Measurements from ENCODE around the gene SYTL2. TPM values are rescaled to one million over a fixed set of nuclear protein-coding genes. Genes with fewer than 3 reads are reported as not detected.

SYTL2 gene, protein sequence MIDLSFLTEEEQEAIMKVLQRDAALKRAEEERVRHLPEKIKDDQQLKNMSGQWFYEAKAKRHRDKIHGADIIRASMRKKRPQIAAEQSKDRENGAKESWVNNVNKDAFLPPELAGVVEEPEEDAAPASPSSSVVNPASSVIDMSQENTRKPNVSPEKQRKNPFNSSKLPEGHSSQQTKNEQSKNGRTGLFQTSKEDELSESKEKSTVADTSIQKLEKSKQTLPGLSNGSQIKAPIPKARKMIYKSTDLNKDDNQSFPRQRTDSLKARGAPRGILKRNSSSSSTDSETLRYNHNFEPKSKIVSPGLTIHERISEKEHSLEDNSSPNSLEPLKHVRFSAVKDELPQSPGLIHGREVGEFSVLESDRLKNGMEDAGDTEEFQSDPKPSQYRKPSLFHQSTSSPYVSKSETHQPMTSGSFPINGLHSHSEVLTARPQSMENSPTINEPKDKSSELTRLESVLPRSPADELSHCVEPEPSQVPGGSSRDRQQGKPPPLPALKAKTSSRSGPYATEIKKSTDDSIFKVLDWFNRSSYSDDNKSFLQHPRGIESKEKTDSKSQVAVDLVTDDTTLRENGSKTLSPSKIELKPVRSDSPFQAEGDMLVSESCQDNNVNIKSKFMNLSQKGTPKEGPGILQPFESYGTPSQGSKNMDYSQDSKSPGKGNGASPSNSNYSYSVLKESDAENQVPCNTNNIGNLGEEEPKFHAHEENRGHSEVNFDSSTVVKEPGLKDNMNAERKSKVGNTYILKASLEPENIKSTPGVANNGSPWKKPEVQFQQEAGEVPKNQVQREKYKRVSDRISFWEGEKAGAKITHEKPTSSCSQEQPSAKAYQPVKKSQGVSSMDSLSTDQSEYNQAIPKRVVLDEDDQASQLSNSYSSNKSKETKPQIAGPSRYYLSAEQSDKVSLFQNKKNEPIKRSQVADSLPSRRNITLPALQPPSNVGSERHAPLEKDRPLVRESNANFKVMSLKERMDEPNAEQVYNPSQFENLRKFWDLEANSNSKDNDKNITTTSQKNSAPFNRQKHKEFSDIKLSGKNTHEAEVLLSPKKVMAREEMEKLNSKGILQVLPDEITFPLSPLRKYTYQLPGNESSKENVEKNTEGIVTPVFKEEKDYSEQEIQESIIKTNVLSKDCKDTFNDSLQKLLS (N-terminal part only)
- total RNA-seq, result 4.2 and 14.6 TPM in 2 replicates

DNA sequence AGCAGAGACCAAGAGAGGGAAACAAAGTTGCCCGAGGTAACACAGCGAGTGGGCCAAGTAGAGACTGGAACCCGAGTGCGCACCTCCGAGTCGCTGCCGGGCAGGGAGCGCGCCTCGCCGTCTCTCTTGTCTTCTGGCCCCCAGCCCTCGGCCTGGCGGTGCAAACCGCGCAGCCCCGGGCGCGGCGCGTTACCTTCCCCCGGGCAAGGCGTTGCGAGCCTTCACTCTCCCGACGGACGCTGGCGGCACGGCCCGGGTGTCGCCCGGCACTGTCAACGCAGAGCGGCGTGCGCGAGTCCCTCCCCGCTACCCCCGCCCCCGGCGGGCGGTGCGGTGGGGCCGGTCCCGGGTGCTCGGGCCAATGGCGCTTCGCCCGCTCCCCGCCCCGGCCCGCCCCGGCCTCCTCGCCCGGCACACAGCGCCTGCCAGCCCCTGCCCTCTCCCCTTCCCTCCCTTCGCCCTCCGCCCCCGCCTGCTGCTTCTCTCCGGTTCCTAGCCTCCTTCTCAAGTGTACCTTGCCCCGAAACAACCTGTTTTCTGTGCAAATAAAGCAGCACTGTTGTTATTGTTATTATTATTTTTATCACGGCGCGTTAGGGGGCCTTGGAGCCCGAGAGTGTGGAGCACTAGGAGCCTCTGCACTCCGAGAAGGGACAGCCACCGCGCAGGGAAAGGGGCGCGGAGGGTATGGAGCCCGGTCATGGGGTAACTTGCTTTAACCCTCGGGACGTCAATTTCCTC, at the start of gene SYTL2:
SYTL2 (minus strand) TSS at position 271 of the 741 bp plus-strand sequence. CDS start 53,416 bp downstream, outside the sequence.

DNA sequence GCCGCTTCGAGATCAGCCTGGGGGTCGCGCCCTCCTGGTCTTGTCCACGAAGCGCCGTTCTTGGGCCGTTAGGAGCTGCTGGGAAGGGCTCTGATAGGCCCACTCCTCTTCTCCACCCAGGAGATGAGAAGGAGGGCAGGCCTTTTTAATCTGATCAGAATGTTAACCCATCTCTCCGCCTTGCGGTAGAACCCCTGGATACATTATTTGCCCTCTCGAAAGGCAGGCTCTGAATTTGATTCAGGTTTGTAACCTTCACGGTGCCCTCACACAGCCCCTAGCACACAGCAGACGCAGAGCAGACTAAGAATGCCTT, 44.4 kb upstream of the SYTL2 start, which contains the start of gene CCDC83:
CCDC83 (plus strand) TSS at position 43 of the 316 bp plus-strand sequence. CDS start 9,741 bp downstream, outside the sequence.

DNA sequence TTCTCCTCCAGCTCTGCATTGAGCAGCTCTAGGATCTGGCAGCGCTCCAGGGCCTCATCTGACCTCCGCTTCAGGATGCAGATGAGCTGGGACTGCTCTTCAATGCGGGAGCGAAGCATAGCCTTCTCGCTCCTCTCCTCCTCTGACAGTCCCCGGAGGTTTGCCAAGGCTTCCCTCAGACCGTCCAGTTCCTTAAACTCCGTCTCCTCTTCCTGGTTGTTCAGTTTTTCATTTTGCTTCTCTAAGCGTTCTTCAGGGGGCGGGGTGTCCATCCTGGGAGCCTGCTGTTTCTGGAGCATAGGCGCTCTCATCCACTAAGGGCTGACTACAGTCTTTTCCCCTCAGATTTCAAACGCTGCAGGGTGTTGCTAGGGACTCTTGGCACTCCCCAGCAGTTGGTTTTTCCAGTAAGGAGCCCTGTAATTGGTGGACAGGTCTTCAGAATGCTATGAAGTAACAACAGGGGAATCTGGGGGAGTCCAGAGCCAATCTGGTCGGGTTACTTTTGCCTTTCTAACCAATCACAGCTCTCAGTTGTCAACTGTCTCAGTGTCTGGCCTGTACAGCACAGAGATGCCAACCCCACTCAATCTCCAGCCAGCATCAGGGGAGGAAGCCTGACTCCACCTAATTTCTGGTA, 125.0 kb downstream of the SYTL2 start, which contains the start of gene CCDC89:
CCDC89 (minus strand) TSS at position 376 of the 640 bp plus-strand sequence; CDS start at position 311, 65 bp downstream.

DNA sequence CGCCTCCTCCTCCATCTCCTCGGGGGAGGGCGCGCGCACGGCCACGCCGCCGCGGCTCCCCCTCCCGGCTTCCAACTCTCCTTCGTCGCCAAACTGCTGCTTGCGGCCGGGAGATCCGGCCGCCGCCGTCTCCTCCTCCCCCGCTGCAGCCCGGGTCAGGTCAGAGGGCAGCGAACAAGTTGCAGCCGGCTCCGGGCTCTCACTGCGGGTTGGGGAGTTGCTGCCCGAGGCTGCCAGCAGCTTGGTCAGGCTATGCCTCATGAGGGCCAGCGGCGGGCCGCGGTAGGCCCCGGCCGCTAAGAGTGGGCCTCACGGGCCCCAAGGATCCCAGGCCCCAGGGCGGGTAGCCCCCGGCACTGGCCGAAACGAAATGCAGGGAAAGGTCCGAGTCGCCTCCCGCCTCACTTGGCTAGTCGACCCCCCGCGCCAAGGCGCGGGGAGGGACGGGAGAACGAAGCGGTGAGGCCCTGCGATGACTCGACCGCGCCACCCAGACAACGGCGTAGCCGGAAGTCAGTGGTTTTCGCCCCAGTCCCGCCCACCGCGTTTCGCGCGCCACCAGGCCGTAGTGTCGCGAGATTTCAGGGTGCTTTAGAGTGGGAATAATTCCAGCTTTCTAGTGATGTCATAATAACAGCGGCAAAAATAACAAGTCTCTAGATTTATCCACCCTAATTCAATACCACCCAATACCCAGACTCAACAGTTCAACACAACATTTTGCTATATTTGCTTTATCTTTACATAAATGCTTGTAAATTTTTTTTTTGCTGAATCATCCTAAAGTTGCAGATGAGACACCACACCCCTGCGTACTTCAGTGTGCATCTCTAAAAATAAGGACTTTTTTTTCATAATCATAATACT, 146.1 kb downstream of the SYTL2 start, which contains the start of gene CREBZF:
CREBZF (minus strand) TSS at position 515 of the 867 bp plus-strand sequence; CDS start at position 261, 254 bp downstream.

DNA sequence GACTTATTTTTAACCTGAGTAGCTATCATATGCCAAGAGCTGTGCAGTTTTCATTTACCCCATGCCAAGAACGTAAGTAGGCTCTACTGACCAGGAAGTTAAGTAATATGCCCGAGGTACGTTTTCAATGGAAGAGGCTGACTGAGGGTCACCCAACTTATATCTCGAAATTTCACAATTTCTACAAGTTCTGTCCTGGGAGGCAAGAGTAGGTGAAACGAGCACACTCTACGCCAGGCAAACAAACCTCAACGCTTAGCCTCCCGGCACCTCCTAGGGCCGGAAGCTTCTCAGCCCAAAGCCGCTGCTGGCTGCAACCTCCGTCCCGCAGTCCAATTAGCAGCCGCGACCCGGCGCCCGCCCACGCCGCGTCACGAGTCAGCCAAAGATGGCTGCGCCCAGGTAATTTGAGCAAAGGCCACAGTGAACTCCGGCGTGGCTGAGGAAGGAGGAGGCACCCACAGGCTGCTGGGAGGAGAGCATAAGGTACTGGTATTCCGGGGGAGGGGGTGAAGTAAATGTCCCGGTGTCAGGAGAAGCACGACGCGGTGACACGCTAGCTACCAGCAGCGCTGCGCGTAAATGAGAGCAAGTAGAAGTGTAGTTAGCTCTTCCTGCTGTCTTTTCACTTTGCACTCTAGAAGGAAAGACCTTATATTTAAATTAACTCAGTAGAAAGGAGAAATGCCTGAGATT, 163.2 kb downstream of the SYTL2 start, which contains the start of gene TMEM126A:
TMEM126A (plus strand) TSS at position 364 of the 696 bp plus-strand sequence. CDS start 2,289 bp downstream, outside the sequence.

Other genes with a start within 250 kb of the SYTL2 start
- gene DLG2, start 183.8 kb downstream of the SYTL2 start, total RNA-seq, result 0.44 and 1.1 TPM in 2 replicates
- 42.7 and 51.1 TPM in 2 replicates for gene TMEM126B, start 182.5 kb downstream of the SYTL2 start, total RNA-seq
- 28.0 and 34.4 TPM in 2 replicates for gene TMEM126A, start 163.2 kb downstream of the SYTL2 start, total RNA-seq
- gene CREBZF, start 146.0 kb downstream of the SYTL2 start, total RNA-seq, result 40.5 and 42.1 TPM in 2 replicates
- gene CCDC89, start 124.9 kb downstream of the SYTL2 start, total RNA-seq, result 2.2 and 5.6 TPM in 2 replicates
- not detected in 2 replicates for gene CCDC83, start 44.2 kb upstream of the SYTL2 start, total RNA-seq

Data from placental pericyte (primary cell).